GM13976 (cell line): ENCODE data around the gene LRRC4.
A peak's percentile ranks its signal among the peaks of the same experiment; 100 is the strongest.

Experiments used
- DNase-seq: peaks from one replicate; pipeline ENCODE4 v3.0.0; 2012; ENCODE audit warnings: low spot score
- CTCF ChIP-seq: IDR thresholded peaks from 2 replicates; pipeline ENCODE4 v1.5.1; 2012; ENCODE audit warnings: borderline replicate concordance, mild to moderate bottlenecking; ENCODE audit not compliant: insufficient read depth; ENCODE audit errors: extremely low read depth, missing control alignments, control extremely low read depth
- in situ Hi-C: fragments of 300-500 bp; cut with MboI; formaldehyde crosslinking; loops from one replicate; pipeline ENCODE4 v1.12.0; 2022; ENCODE audit warnings: low sequenced_read_pairs, mixed read lengths, inconsistent platforms; ENCODE audit not compliant: unreplicated experiment

LRRC4 gene

GRCh38 chr7:128040205-128040604 is 9.0 kb upstream of the LRRC4 start:
- in situ Hi-C loops: no loop called here

GRCh38 chr7:128039544-128039953 is 8.3 kb upstream of the LRRC4 start:
- no peak for DNase-seq
- TF ChIP-seq CTCF: no peak
- in situ Hi-C loops: no loop called here

More at GRCh38 chr7:128040205-128040604, 9.0 kb upstream of the LRRC4 start:
- TF ChIP-seq CTCF: no peak
- DNase-seq: no peak

DNA sequence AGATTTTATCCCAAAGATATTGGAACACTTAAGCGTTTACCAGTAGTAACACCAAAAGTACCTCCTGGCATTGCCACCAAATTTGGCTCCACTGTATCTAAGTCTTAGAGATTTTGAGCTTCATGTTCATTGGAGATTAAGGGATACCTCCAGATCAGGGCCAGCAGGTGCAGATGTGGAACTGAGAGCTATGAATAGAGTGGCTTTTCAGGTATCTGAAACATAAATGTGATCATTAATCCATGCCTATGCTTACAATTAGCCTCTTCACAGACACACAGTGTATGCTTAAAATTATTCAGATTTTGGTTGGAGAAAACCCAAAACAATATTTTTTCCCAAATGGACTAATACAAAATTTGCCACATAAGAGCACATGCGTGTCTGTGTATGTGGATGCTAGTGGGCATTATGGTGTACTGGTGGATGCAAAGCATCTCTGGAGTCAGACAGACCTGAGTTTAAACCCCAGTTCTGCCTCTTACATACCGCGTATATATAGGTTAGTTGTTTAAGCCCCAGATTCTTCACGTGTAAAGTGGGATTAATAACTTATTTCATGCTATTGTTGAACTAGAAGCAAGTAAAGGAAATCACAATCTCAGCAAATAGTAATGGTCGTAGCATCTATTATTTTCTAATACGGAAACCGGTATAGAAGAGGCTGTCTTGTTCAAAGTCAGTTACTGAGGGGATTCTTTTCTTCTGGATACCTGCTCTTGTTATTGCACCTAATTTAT is 6.8 kb upstream of the LRRC4 start:
- TF ChIP-seq CTCF: no peak
- in situ Hi-C loops: no loop called here
- DNase-seq: no peak

GRCh38 chr7:128037081-128037480 is 5.8 kb upstream of the LRRC4 start:
- DNase-seq: no peak
- no peak for TF ChIP-seq CTCF
- in situ Hi-C loops: no loop called here

GRCh38 chr7:128036226-128036940 is 5.1 kb upstream of the LRRC4 start:
- peak; percentile 51 for DNase-seq
- TF ChIP-seq CTCF: no peak
- in situ Hi-C loops: no loop called here

- TF ChIP-seq CTCF: no peak
- in situ Hi-C loops: no loop called here
These were observed 4.5 kb upstream of the LRRC4 start for GRCh38 chr7:128035712-128036111.

More at GRCh38 chr7:128035712-128036111, 4.5 kb upstream of the LRRC4 start:
- DNase-seq: no peak
